ENCODE measurements around the gene CFAP65.

Gene CFAP65

GRCh38 chr2:219060821-219061791 lies 19.8 kb upstream of the CFAP65 start, which contains the start of gene IHH:
IHH (minus strand) TSS chr2:219060921; CDS start chr2:219060467, 454 bp downstream.
- in situ Hi-C loops (cut with HindIII; ENCODE audit: low sequenced_read_pairs) = loop anchor here (5.0 to 25.0 kb wide), 2 partner anchors 46 to 276 kb away; partner anchors contain the start of gene RESP18

- in situ Hi-C loops (cut with HindIII; ENCODE audit: low sequenced_read_pairs) = loop anchor here (5.0 to 25.0 kb wide), 3 partner anchors 47 to 277 kb away; partner anchors contain the start of gene RESP18
Measured at GRCh38 chr2:219059725-219060682, 18.7 kb upstream of the CFAP65 start.

- in situ Hi-C loops (cut with HindIII; ENCODE audit: low sequenced_read_pairs) = loop anchor here (5.0 to 25.0 kb wide), 2 partner anchors 88 to 278 kb away; partner anchors contain the start of gene RESP18
Measured at GRCh38 chr2:219059375-219059724, 18.0 kb upstream of the CFAP65 start.

- in situ Hi-C loops (cut with HindIII; ENCODE audit: low sequenced_read_pairs) = loop anchor here (5.0 to 25.0 kb wide), 2 partner anchors 89 to 279 kb away; partner anchors contain the start of gene RESP18
Measured at GRCh38 chr2:219058541-219059374, 17.4 kb upstream of the CFAP65 start.

GRCh38 chr2:219057709-219058540 lies 16.6 kb upstream of the CFAP65 start:
- in situ Hi-C loops (cut with HindIII; ENCODE audit: low sequenced_read_pairs) = loop anchor here (5.0 to 25.0 kb wide), 2 partner anchors 89 to 279 kb away; partner anchors contain the start of gene RESP18

- in situ Hi-C loops (cut with HindIII; ENCODE audit: low sequenced_read_pairs) = loop anchor here (5.0 to 25.0 kb wide), 2 partner anchors 90 to 280 kb away; partner anchors contain the start of gene RESP18
Measured at GRCh38 chr2:219056896-219057708, 15.8 kb upstream of the CFAP65 start.

GRCh38 chr2:219056176-219056895 lies 15.0 kb upstream of the CFAP65 start:
- in situ Hi-C loops (cut with HindIII; ENCODE audit: low sequenced_read_pairs) = loop anchor here (5.0 to 25.0 kb wide), 2 partner anchors 91 to 281 kb away; partner anchors contain the start of gene RESP18

GRCh38 chr2:219054956-219055903 lies 13.9 kb upstream of the CFAP65 start:
- in situ Hi-C loops (cut with HindIII; ENCODE audit: low sequenced_read_pairs) = loop anchor here (5.0 to 25.0 kb wide), 4 partner anchors 43 to 282 kb away; partner anchors contain the start of genes CDK5R2 and RESP18

- in situ Hi-C loops (cut with HindIII; ENCODE audit: low sequenced_read_pairs) = no loop called here
Measured at GRCh38 chr2:219049282-219049681, 8.0 kb upstream of the CFAP65 start.

GRCh38 chr2:219045937-219046550 lies 4.7 kb upstream of the CFAP65 start:
- in situ Hi-C loops (cut with HindIII; ENCODE audit: low sequenced_read_pairs) = no loop called here

- in situ Hi-C loops (cut with HindIII; ENCODE audit: low sequenced_read_pairs) = no loop called here
Measured at GRCh38 chr2:219042750-219043149, 1.4 kb upstream of the CFAP65 start.

- in situ Hi-C loops (cut with HindIII; ENCODE audit: low sequenced_read_pairs) = no loop called here
Measured at GRCh38 chr2:219042157-219042556, 841 bp upstream of the CFAP65 start.

GRCh38 chr2:219038600-219038999 lies 2.7 kb downstream of the CFAP65 start:
- in situ Hi-C loops (cut with HindIII; ENCODE audit: low sequenced_read_pairs) = no loop called here

GRCh38 chr2:219037783-219038499 lies 3.4 kb downstream of the CFAP65 start:
- in situ Hi-C loops (cut with HindIII; ENCODE audit: low sequenced_read_pairs) = no loop called here

GRCh38 chr2:219035942-219036341 lies 5.4 kb downstream of the CFAP65 start:
- in situ Hi-C loops (cut with HindIII; ENCODE audit: low sequenced_read_pairs) = no loop called here

All from endothelial cell of hepatic sinusoid (primary cell).